CD4-positive, alpha-beta memory T cell (primary cell): Measurements from ENCODE around the gene NPAS2. TPM values are rescaled to one million over a fixed set of nuclear protein-coding genes. Genes with fewer than 3 reads are reported as not detected.

ENCODE experiments used
- CTCF ChIA-PET: fragments of 350-600 bp; sonication (Branson Sonifier 250); formaldehyde crosslinking; loops from one replicate; lab custom pipeline; 2021; ENCODE audit warnings: inconsistent platforms; ENCODE audit not compliant: partially characterized antibody; lab: Charles Lee
- POLR2A ChIA-PET: fragments of 350-600 bp; sonication (Branson Sonifier 250); formaldehyde crosslinking; loops from one replicate; lab custom pipeline; 2021; ENCODE audit not compliant: partially characterized antibody; lab: Charles Lee
- DNase-seq, 5 donors: peaks; one replicate each; pipeline versions ENCODE4 v3.0.0 to v3.0.0-alpha.2; 2020 to 2022; ENCODE audit warnings: mixed read lengths in 1 of 5
- H3K27ac ChIP-seq: one replicate; pipeline ENCODE4 v1.7.0; 2013; ENCODE audit warnings: low read depth, low read length
- H3K27me3 ChIP-seq: 2 replicates; pipeline ENCODE4 v1.7.0; 2013; ENCODE audit warnings: mild to moderate bottlenecking, low read length, moderate library complexity; ENCODE audit not compliant: insufficient read depth
- H3K36me3 ChIP-seq: 2 replicates; pipeline ENCODE4 v1.7.0; 2013; ENCODE audit warnings: mild to moderate bottlenecking, low read length, moderate library complexity; ENCODE audit not compliant: insufficient read depth
- H3K4me1 ChIP-seq: 2 replicates; pipeline ENCODE4 v1.7.0; 2013; ENCODE audit warnings: mild to moderate bottlenecking, low read length, moderate library complexity; ENCODE audit not compliant: insufficient read depth
- H3K4me3 ChIP-seq, 2 donors: one replicate each; pipeline ENCODE4 v1.7.0; 2013; ENCODE audit warnings: low read length in 2 of 2, mild to moderate bottlenecking in 1 of 2
- H3K9me3 ChIP-seq, 2 donors: one replicate each; pipeline ENCODE4 v1.7.0; 2013; ENCODE audit warnings: low read length in 2 of 2, control low read depth in 1 of 2; ENCODE audit not compliant: control insufficient read depth in 1 of 2
- H3K27ac Mint-ChIP-seq, 7 donors: one replicate each; pipeline ENCODE4 v1.8.0; 2020 to 2021; ENCODE audit warnings: mixed read lengths in 7 of 7, mild to moderate bottlenecking in 6 of 7, inconsistent platforms in 3 of 7, moderate library complexity in 3 of 7
- H3K27me3 Mint-ChIP-seq, 2 donors: one replicate each; pipeline ENCODE4 v1.8.0; 2020 to 2021; ENCODE audit warnings: mixed read lengths in 2 of 2
- H3K36me3 Mint-ChIP-seq, 2 donors: one replicate each; pipeline ENCODE4 v1.8.0; 2020 to 2021; ENCODE audit warnings: mixed read lengths in 2 of 2, inconsistent platforms in 1 of 2, mild to moderate bottlenecking in 1 of 2
- H3K4me1 Mint-ChIP-seq, 4 donors: one replicate each; pipeline ENCODE4 v1.8.0; 2020 to 2021; ENCODE audit warnings: mixed read lengths in 4 of 4, mild to moderate bottlenecking in 1 of 4
- H3K4me3 Mint-ChIP-seq, 8 donors: one replicate each; pipeline ENCODE4 v1.8.0; 2020 to 2021; ENCODE audit warnings: mixed read lengths in 8 of 8, mild to moderate bottlenecking in 7 of 8, moderate library complexity in 6 of 8, inconsistent platforms in 3 of 8
- H3K9me3 Mint-ChIP-seq, 8 donors: one replicate each; pipeline ENCODE4 v1.8.0; 2020 to 2021; ENCODE audit warnings: mixed read lengths in 8 of 8, mild to moderate bottlenecking in 5 of 8, inconsistent platforms in 3 of 8, moderate library complexity in 1 of 8
- intact Hi-C: fragments of 100-400 bp; cut with micrococcal nuclease; formaldehyde crosslinking; loops from one replicate; pipeline ENCODE4 v1.15.1; 2023
- polyA plus RNA-seq, 2 donors: library from polyadenylated mRNA; unstranded; fragments of 300-500 nt; fragmentation: Illumina TruSeq; gene quantifications; one replicate each; pipeline ENCODE4 v1.2.3, GENCODE V29; 2021
- total RNA-seq, 2 experiments: library from RNA; stranded (reverse); gene quantifications; one replicate each; pipeline ENCODE4 v1.2.3, GENCODE V29; 2021

NPAS2 gene
- total and polyA plus RNA-seq, 4 experiments from 2014 or later = 0.79 to 2.6 (median 2.1) TPM; not detected in 1

DNA sequence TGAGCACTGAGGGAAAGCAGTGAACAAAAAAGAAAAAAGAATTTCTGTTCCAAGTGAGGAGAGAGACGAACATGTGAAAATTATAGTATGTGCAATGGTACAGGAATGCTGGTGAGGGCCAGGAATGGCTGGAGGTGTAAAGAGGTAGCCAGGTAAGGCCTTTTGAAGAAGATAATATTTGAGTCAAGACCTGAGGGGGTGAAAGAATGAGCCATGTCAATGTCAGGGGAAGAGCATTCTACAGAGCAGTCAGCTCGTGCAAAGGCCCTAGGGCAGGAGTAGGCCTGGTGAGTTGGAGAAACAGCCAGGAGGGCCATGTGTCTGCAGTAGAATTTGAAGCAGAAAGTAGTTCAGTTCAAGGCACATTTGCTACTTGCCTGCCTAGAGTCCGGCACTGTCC lies 169.7 kb downstream of the NPAS2 start:
- no peak overlapping the region for H3K4me3 ChIP-seq
- no peaks in the 10 kb centered on the region for H3K9me3 ChIP-seq
- no peak overlapping the region for H3K4me3 Mint-ChIP-seq
- H3K4me1 Mint-ChIP-seq = peaks cover 0 to 4% (median 2%) of the 10 kb centered on the region in 4 donors
- H3K36me3 Mint-ChIP-seq = no peaks in the 10 kb centered on the region
- peak overlapping the region in 2 of 7 donors; percentile 47 to 48 for H3K27ac Mint-ChIP-seq
- H3K36me3 ChIP-seq = no peaks in the 10 kb centered on the region
- CTCF ChIA-PET = interaction anchor here (1.0 to 6.3 kb wide), 2 partner anchors 362 to 378 kb away, joined by 3 to 91 read pairs; no protein-coding TSS in a partner anchor
- intact Hi-C loops = no loop called here
- no peaks in the 10 kb centered on the region for H3K27me3 ChIP-seq
- DNase-seq = no peak
- no peaks in the 10 kb centered on the region for H3K4me1 ChIP-seq
- H3K9me3 Mint-ChIP-seq = no peaks in the 10 kb centered on the region
- H3K27me3 Mint-ChIP-seq = peaks cover 0 to 1% of the 10 kb centered on the region in 2 donors
- POLR2A ChIA-PET = no interaction called here
- no peak overlapping the region for H3K27ac ChIP-seq

GRCh38 chr2:100990166-100990565 lies 170.2 kb downstream of the NPAS2 start:
- ChIA-PET POLR2A (no interaction called here), CTCF (interaction anchor here (1.8 to 6.3 kb wide), 2 partner anchors 379 to 383 kb away, joined by 5 to 91 read pairs; no protein-coding TSS in a partner anchor)
- intact Hi-C loops = no loop called here
- DNase-seq = no peak
- Mint-ChIP-seq H3K4me1 (peaks cover 0 to 2% (median 0%) of the 10 kb centered on the region in 4 donors), H3K4me3 (no peak overlapping the region), H3K27ac (no peak overlapping the region), H3K36me3 (no peaks in the 10 kb centered on the region), H3K9me3 (no peaks in the 10 kb centered on the region), H3K27me3 (no peaks in the 10 kb centered on the region)
- Histone ChIP-seq H3K27me3 (no peaks in the 10 kb centered on the region), H3K4me1 (no peaks in the 10 kb centered on the region), H3K9me3 (no peaks in the 10 kb centered on the region), H3K27ac (no peak overlapping the region), H3K36me3 (no peaks in the 10 kb centered on the region), H3K4me3 (no peak overlapping the region)

DNA sequence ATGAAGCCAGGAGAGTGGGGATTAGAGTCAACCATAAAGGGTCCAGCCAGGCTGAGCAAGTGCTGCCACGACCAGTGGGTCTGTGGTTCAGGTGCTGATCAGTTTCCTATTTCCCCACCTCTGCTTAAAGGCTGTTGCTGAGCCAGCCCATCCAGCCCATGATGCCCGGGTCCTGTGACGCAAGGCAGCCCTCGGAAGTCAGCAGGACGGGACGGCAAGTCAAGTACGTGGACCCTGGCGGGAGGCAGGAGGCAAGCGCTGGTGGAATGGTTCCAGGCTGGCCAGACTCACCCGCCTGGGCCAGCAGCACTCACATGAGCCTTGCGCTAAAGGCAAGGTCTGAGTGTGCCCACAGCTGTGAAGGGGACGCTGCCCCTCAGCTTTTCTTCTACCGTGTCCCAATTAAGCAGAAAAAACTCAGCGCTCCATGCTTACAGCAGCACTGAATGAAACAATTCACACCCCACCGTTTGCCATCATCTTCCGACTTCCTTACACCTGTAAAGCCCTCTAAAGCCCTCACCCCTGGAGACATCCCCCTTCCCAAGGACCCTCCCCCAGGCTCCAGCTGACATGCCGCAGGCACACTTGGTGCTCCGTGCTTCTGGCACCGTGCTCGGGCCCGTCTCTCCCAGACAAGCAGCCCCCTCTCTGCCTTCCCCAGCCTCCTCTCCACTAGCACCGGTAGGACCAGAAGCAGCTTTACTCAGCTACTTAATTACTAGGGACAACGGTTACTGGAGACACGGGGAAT lies 170.9 kb downstream of the NPAS2 start:
- Histone ChIP-seq H3K27ac (no peak overlapping the region), H3K36me3 (no peaks in the 10 kb centered on the region), H3K9me3 (no peaks in the 10 kb centered on the region), H3K27me3 (no peaks in the 10 kb centered on the region), H3K4me3 (no peak overlapping the region), H3K4me1 (no peaks in the 10 kb centered on the region)
- no peaks in the 10 kb centered on the region for H3K36me3 Mint-ChIP-seq
- intact Hi-C loops = no loop called here
- H3K27ac Mint-ChIP-seq = no peak overlapping the region
- no peak for DNase-seq
- H3K9me3 Mint-ChIP-seq = no peaks in the 10 kb centered on the region
- H3K4me1 Mint-ChIP-seq = peaks cover 0 to 2% (median 0%) of the 10 kb centered on the region in 4 donors
- H3K4me3 Mint-ChIP-seq = no peak overlapping the region
- ChIA-PET CTCF (interaction anchor here (0.9 to 6.3 kb wide), 3 partner anchors 380 to 384 kb away, joined by 3 to 91 read pairs (median 5); no protein-coding TSS in a partner anchor), POLR2A (no interaction called here)
- H3K27me3 Mint-ChIP-seq = no peaks in the 10 kb centered on the region

GRCh38 chr2:100991404-100991773 lies 171.4 kb downstream of the NPAS2 start:
- Histone ChIP-seq H3K4me1 (no peaks in the 10 kb centered on the region), H3K9me3 (no peaks in the 10 kb centered on the region), H3K4me3 (no peak overlapping the region), H3K36me3 (no peaks in the 10 kb centered on the region), H3K27me3 (no peaks in the 10 kb centered on the region), H3K27ac (no peak overlapping the region)
- intact Hi-C loops = no loop called here
- Mint-ChIP-seq H3K4me1 (peaks cover 0 to 3% (median 0%) of the 10 kb centered on the region in 4 donors), H3K27ac (no peak overlapping the region), H3K9me3 (no peaks in the 10 kb centered on the region), H3K27me3 (no peaks in the 10 kb centered on the region), H3K4me3 (no peak overlapping the region), H3K36me3 (no peaks in the 10 kb centered on the region)
- DNase-seq = no peak
- CTCF ChIA-PET = interaction anchor here (0.9 to 1.8 kb wide), 2 partner anchors 381 to 385 kb away, joined by 3 to 5 read pairs; no protein-coding TSS in a partner anchor
- POLR2A ChIA-PET = no interaction called here

- Mint-ChIP-seq H3K36me3 (no peaks in the 10 kb centered on the region), H3K4me3 (no peak overlapping the region), H3K4me1 (peaks cover 0 to 3% (median 0%) of the 10 kb centered on the region in 4 donors), H3K27ac (no peak overlapping the region), H3K9me3 (no peaks in the 10 kb centered on the region), H3K27me3 (no peaks in the 10 kb centered on the region)
- intact Hi-C loops = no loop called here
- no peak overlapping the region for H3K4me3 ChIP-seq
- no peaks in the 10 kb centered on the region for H3K9me3 ChIP-seq
- no peak overlapping the region for H3K27ac ChIP-seq
- H3K27me3 ChIP-seq = no peaks in the 10 kb centered on the region
- no peaks in the 10 kb centered on the region for H3K4me1 ChIP-seq
- ChIA-PET CTCF (no interaction called here), POLR2A (no interaction called here)
- H3K36me3 ChIP-seq = no peaks in the 10 kb centered on the region
- DNase-seq = no peak
These were observed 172.3 kb downstream of the NPAS2 start for GRCh38 chr2:100992262-100992661.

- Mint-ChIP-seq H3K27ac (no peak overlapping the region), H3K4me1 (peaks cover 0 to 3% (median 0%) of the 10 kb centered on the region in 4 donors), H3K27me3 (no peaks in the 10 kb centered on the region), H3K4me3 (no peak overlapping the region), H3K9me3 (no peaks in the 10 kb centered on the region), H3K36me3 (no peaks in the 10 kb centered on the region)
- Histone ChIP-seq H3K9me3 (no peaks in the 10 kb centered on the region), H3K27me3 (no peaks in the 10 kb centered on the region), H3K4me1 (no peaks in the 10 kb centered on the region), H3K4me3 (no peak overlapping the region), H3K36me3 (no peaks in the 10 kb centered on the region), H3K27ac (no peak overlapping the region)
- intact Hi-C loops = no loop called here
- CTCF ChIA-PET = interaction anchor here (1.7 kb wide), 1 partner anchor 7 kb away, joined by 5 read pairs; no protein-coding TSS in a partner anchor
- POLR2A ChIA-PET = no interaction called here
- DNase-seq = no peak
These were observed 173.4 kb downstream of the NPAS2 start for GRCh38 chr2:100993294-100993693.

DNA sequence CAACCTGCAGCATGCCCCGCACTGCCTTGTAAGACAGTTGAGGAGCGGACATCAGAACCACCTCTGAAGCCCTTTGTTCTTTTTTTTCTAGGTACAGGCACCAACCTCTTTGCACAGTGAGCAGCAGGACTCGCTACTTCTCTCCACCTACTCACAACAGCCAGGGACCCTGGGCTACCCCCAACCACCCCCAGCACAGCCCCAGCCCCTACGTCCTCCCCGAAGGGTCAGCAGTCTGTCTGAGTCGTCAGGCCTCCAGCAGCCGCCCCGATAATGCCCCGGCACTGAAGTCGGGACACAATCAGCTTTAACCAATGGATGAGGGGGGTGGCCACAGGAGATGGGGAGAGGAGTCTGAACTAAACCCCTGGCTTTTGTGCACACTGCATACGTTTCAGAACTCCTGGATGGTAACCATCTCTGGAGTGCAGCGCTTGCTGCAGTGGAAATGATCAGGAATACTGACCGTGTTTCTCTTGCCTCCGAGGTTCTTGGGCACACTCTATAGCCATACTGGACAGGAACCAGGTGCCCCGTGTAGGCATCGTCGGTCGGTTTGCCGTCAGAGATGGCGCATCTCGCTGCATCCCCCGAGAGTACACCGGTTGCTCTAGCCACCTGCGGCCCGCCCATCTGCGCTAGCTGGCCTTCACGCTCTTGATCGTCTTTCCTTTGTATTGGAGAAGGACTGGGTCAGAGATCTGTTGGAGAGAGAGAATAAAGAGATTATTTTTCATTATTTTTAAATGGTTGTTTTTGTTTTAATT lies 175.6 kb downstream of the NPAS2 start:
- peaks cover 0 to 3% (median 0%) of the 10 kb centered on the region in 4 donors for H3K4me1 Mint-ChIP-seq
- Histone ChIP-seq H3K27ac (no peak overlapping the region), H3K9me3 (no peaks in the 10 kb centered on the region), H3K4me3 (no peak overlapping the region), H3K36me3 (no peaks in the 10 kb centered on the region), H3K27me3 (no peaks in the 10 kb centered on the region), H3K4me1 (no peaks in the 10 kb centered on the region)
- H3K9me3 Mint-ChIP-seq = no peaks in the 10 kb centered on the region
- ChIA-PET CTCF (interaction anchor here (0.6 to 0.9 kb wide), 2 partner anchors 9 to 386 kb away, joined by 3 read pairs; no protein-coding TSS in a partner anchor), POLR2A (no interaction called here)
- no peaks in the 10 kb centered on the region for H3K36me3 Mint-ChIP-seq
- no peak for DNase-seq
- intact Hi-C loops = no loop called here
- H3K27ac Mint-ChIP-seq = no peak overlapping the region
- no peak overlapping the region for H3K4me3 Mint-ChIP-seq
- H3K27me3 Mint-ChIP-seq = no peaks in the 10 kb centered on the region
